ENCODE measurements around the gene FBXW2.
A peak's percentile ranks its signal among the peaks of the same experiment; 100 is the strongest.
"Not testable (repeated sequence)": the region's sequence is repeated elsewhere in the genome, so short reads cannot be mapped to it uniquely, and the experiment has no call there.

FBXW2 gene, protein sequence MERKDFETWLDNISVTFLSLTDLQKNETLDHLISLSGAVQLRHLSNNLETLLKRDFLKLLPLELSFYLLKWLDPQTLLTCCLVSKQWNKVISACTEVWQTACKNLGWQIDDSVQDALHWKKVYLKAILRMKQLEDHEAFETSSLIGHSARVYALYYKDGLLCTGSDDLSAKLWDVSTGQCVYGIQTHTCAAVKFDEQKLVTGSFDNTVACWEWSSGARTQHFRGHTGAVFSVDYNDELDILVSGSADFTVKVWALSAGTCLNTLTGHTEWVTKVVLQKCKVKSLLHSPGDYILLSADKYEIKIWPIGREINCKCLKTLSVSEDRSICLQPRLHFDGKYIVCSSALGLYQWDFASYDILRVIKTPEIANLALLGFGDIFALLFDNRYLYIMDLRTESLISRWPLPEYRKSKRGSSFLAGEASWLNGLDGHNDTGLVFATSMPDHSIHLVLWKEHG

GRCh38 chr9:120792898-120793765 lies at the start of gene FBXW2:
Gene FBXW2, minus strand, starts transcription at chr9:120793416. Its CDS starts 5,158 bp downstream, at chr9:120788258.
- DNase-seq = peak; percentile 84 to 86

GRCh38 chr9:120841930-120842684 lies 48.9 kb upstream of the FBXW2 start:
- no peak for DNase-seq

DNA sequence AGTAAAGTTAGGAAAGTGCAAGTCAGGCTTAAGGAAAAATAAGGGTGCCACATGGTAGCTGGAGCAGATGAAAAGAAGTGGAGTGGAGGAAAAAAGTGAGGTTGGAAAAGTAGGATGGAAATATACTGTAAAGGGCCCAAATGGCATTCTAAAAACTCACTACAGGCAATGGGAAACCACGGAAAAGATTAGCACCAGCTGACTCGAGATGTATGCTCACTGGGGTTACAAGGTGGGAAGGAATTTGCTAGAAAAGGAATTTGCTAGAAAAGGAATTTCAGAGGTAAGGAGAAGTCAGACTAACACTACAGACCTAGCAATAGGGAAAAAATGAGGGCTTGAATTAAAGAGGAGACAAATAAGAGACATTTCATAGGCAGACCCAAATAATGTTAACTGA lies 45.9 kb upstream of the FBXW2 start:
- no peak for DNase-seq

DNA sequence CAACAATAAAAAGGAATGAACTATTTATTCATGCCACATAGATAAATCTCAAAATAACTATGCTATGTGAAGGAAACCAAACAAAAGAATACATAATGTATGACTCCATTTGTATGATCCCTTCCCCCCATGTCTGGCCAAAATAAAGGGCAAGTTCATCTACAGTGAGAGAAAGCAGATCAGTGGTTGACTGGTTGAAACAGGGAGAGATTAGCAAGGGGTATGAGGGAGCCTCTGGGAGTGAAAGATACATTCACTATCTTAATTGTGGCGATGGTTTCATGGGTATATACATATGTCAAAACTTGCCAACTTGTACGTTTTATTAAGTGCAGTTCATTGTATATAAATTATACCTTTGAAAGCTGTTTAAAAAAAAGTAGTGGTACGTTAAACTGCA lies 44.7 kb upstream of the FBXW2 start:
- DNase-seq = no peak

DNA sequence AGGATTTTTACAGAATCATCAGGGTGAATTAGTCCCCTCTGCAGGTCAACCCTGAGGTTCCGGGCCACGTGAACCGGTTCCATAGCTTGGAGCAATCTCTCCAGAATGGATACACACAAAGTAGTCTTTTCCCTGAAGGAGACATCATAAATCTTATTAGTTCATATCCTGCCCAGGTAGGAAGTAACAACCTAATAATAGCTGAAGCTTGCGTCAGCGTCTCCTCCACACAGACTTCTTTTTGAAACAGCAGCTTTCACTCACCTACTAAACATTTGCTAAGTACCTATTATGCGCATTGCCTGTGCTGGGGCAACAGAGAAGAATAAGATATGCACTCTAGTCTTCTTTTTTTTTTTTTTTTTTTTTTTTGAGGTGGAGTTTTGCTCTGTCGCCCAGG lies 40.1 kb upstream of the FBXW2 start:
- no peak for DNase-seq

- no peak for DNase-seq
Observed at GRCh38 chr9:120832807-120833206, 39.6 kb upstream of the FBXW2 start.

- DNase-seq = no peak
Observed at GRCh38 chr9:120830865-120831264, 37.6 kb upstream of the FBXW2 start.

- DNase-seq = no peak
Observed at GRCh38 chr9:120830151-120830550, 36.9 kb upstream of the FBXW2 start.

DNA sequence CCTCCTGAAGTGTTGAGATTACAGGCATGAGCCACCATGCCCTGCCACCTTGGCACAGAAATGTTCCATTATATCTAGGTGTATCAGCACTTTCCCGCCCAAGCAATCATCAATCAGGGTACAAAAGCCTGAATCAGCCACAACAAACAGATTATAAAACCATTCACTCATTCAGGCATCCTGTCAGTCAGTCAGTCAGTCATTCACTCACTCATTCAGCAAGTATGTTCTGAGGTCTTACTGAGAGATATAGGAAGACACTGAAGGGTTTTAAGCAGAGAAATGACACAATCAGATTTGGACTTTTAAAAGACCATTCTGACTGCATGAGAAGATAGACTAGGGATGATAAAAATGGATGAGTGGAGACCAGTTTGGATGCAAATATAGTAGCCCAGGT lies 36.4 kb upstream of the FBXW2 start:
- no peak for DNase-seq

DNA sequence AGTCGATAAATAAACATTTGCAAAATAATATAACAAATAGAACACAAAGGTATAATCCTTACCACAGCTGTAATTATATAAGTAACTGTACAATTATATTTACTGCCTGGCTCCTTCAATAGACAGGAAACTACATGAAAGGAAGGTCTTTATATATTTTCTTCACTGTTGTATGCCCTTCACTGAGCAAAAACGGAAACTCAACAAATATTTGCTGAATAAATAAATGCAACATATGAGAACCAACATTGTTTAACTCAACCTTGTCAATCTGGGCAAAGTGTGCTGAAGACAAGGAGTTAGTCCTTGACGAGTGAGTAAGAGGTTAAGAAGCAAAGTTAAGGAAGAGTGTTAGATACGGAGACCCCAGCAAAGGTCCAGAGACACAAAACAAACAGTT lies 26.9 kb upstream of the FBXW2 start:
- no peak for DNase-seq

- no peak for DNase-seq
Observed at GRCh38 chr9:120818595-120818994, 25.4 kb upstream of the FBXW2 start.

GRCh38 chr9:120815075-120815474 lies 21.9 kb upstream of the FBXW2 start:
- DNase-seq = no peak

GRCh38 chr9:120808931-120809330 lies 15.7 kb upstream of the FBXW2 start:
- no peak for DNase-seq

DNA sequence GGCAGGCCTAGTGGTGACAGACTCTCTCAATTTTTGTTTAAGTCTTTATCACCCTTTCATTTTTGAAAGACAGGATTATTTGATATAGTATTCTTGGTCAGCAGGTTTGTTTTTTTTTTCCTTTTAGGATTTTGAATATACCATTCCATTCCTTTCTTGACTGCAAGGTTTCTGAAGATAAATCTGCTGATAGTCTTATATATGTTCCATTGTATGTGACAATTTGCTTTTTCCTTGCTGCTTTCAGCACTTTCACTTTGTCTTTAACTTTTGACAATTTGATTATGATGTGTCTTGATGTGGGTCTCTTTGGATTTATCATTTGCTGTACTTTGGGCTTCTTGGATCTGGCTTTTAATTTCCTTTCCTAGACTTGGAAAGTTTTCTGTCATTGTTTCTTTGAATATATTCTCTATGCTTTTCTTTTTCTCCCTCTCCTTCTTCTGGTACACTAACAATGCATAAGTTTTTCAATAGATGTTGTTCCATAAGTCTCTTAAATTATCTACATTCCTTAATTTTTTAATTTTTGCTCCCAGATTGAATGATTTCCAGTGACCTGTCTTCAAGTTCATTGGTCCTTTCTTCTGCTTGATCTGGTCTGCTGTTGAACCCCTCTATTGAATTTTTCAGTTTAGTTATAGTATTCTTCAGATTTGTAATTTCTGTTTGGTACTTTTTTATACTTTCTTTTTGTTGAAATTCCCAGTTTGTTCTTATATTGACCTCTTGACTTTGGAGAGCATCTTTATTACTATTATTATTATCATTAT lies 14.6 kb upstream of the FBXW2 start:
- DNase-seq = no peak

- not testable (repeated sequence) for DNase-seq
Observed at GRCh38 chr9:120804784-120805363, 11.7 kb upstream of the FBXW2 start.

DNA sequence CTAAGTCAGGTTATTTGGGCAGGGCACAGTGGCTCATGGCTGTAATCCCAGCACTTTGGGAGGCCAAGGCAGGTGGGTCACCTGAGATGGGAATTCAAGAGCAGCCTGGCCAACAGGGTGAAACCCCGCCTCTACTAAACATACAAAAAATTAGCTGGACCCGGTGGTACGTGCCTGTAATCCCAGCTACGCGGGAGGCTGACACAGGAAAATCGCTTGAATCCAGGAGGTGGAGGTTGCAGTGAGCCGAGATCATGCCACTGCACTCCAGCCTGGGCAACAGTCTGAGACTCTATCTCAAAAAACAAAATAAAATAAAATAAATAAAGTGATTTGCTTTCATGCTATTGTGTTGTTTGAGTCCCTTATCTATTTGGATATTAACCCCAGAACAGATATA lies 8.2 kb upstream of the FBXW2 start:
- no peak for DNase-seq

GRCh38 chr9:120791161-120791560 lies 2.1 kb downstream of the FBXW2 start:
- DNase-seq = no peak

DNA sequence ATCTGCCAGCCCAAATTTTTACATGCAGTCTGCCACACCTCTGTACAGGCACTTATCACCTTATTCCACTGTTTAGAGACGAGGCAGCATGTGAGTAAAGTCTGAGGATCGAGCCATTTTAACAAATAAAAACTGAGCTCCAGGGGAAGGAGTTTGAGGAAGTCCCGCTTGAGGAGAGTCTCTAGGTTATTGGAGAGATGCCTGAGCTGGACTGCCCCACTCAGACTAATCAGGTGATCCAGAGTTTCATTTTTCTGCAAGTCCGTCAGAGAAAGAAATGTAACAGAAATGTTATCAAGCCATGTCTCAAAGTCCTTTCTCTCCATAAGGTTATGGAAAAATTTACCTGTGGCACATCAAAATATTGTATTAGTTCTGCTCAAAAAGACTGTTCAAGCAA lies 5.3 kb downstream of the FBXW2 start:
- no peak for DNase-seq

GRCh38 chr9:120783602-120784047 lies 9.6 kb downstream of the FBXW2 start:
- no peak for DNase-seq

DNA sequence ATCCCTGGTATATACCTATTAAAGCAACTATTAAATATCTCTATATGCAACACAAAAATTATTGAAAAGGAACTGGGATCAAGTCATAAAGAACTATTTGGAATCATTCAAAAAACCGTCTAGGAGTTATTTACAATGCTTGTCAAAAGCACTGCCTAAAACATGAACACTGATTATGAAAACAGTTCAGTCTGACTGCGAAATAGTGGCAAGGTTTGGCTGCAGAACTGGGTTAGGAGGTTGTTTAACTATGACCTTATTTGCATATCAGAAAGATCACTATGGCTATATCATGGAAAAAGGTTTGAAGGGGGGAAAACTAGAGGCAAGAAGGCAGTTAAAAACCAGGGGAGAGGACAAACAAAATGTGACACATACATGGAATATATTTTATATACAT lies 12.0 kb downstream of the FBXW2 start:
- DNase-seq = no peak

DNA sequence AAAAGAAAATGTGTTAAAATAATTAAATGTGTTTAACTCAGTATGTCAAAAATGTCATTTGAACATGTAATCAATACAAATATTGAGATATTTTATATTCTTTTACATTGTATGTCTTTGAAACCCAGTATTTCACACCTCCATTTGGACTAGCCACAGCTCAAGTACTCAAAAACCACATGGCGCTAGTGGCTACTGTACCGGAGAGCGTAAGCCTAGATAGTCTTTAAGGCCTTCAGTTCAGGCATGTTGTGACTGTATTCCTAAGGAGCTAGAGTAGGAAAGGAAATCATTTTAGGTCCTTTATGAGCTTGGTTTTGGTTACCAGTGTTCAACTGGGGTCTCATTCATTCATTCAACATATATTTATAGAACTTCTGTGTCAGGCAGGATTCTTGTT lies 12.8 kb downstream of the FBXW2 start:
- no peak for DNase-seq

DNA sequence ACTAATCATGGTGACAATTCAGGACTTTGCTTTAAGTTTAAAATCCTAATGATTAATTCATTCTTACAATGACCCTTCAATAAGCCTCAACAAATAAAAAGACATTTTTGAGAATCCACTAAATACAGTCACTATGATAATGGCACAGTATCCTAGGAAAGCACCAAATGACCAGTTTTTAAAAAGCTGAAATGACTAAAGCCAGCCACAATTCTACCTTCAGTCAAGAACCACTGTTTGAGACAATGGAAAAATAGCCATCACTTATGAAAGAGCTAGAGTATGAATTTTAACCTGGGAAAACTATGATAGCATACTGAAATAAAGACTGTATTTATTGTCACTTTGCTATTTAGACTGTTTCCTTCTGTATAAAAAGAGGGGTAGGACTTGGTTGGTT lies 14.0 kb downstream of the FBXW2 start:
- DNase-seq = no peak

All from stimulated activated CD4-positive, alpha-beta T cell treated with anti-CD3 and anti-CD28 coated beads, Interleukin-2, amount 100 ng/mL, for 48 hours (primary cell).